HFFc6 (cell line): ENCODE results near the gene FHOD3. TPM values are rescaled to one million over a fixed set of nuclear protein-coding genes. Genes with fewer than 3 reads are reported as not detected.

ENCODE experiments used
- DNase-seq: peaks from one replicate; pipeline ENCODE4 v3.0.0-alpha.2; 2018
- H3K27ac Mint-ChIP-seq: 2 replicates; pipeline ENCODE4 v1.8.0; 2020; ENCODE audit warnings: mild to moderate bottlenecking, mixed read lengths
- H3K27me3 Mint-ChIP-seq: 2 replicates; pipeline ENCODE4 v1.8.0; 2021; ENCODE audit warnings: mild to moderate bottlenecking, moderate library complexity, mixed read lengths; ENCODE audit not compliant: insufficient read depth
- H3K36me3 Mint-ChIP-seq: 2 replicates; pipeline ENCODE4 v1.8.0; 2021; ENCODE audit warnings: low read depth, mixed read lengths
- H3K4me1 Mint-ChIP-seq: 2 replicates; pipeline ENCODE4 v1.8.0; 2020; ENCODE audit warnings: low read depth, mixed read lengths
- H3K4me3 Mint-ChIP-seq: 2 replicates; pipeline ENCODE4 v1.8.0; 2020; ENCODE audit warnings: mild to moderate bottlenecking, moderate library complexity, mixed read lengths
- H3K9me3 Mint-ChIP-seq: 2 replicates; pipeline ENCODE4 v1.8.0; 2020; ENCODE audit warnings: mild to moderate bottlenecking, mixed read lengths
- total RNA-seq, 6 experiments: library from RNA; stranded (reverse); fragmentation: NEBNext Ultra II Directional; extraction: Animal tissue kit (Norgen Biotek cat#: 25700); gene quantifications; 2 replicates in 1 of 6; 3 replicates in 5 of 6; pipeline ENCODE4 v1.2.3, GENCODE V29; 2021
- TF ChIP-seq, protein P1 (sequence below): fragments of 200-600 bp; sonication (generic); IDR thresholded peaks from 2 replicates; pipeline ENCODE4 v1.5.0; 2021; ENCODE audit warnings: antibody characterized with exemption, mild to moderate bottlenecking

The FHOD3 gene
- total RNA-seq, 6 experiments from 2014 or later, result 32.8 to 67.6 (median 61.4) TPM

GRCh38 chr18:36321658-36322407 lies 24.3 kb downstream of the FHOD3 start:
- TF ChIP-seq, protein P1, sequence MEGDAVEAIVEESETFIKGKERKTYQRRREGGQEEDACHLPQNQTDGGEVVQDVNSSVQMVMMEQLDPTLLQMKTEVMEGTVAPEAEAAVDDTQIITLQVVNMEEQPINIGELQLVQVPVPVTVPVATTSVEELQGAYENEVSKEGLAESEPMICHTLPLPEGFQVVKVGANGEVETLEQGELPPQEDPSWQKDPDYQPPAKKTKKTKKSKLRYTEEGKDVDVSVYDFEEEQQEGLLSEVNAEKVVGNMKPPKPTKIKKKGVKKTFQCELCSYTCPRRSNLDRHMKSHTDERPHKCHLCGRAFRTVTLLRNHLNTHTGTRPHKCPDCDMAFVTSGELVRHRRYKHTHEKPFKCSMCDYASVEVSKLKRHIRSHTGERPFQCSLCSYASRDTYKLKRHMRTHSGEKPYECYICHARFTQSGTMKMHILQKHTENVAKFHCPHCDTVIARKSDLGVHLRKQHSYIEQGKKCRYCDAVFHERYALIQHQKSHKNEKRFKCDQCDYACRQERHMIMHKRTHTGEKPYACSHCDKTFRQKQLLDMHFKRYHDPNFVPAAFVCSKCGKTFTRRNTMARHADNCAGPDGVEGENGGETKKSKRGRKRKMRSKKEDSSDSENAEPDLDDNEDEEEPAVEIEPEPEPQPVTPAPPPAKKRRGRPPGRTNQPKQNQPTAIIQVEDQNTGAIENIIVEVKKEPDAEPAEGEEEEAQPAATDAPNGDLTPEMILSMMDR, result no peak
- Mint-ChIP-seq H3K9me3 (peaks cover 22% of the 10 kb centered on the region), H3K4me3 (peak overlapping the region; percentile 24), H3K27me3 (no peaks in the 10 kb centered on the region), H3K27ac (peak overlapping the region; percentile 70), H3K4me1 (peaks cover 40% of the 10 kb centered on the region), H3K36me3 (peaks cover 26% of the 10 kb centered on the region)
- DNase-seq, result peak; percentile 48

DNA sequence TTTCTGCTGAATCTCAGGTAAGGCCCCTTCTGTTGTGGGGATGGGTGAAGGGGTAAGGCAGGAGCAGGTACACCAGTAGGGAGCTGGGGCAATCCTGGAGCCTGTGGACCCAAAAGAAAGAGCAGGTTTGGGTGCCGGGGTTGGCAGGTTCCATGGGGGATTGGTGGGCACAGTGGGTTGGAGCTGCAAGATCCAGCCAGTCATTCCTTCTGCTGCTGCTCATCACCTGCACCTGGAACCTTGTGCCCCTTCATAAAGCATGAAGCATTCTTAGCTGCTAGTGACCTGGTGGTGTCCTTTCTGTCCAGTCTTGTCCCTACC lies 24.9 kb downstream of the FHOD3 start:
- H3K27me3 Mint-ChIP-seq, result no peaks in the 10 kb centered on the region
- H3K36me3 Mint-ChIP-seq, result peaks cover 22% of the 10 kb centered on the region
- H3K4me3 Mint-ChIP-seq, result no peak overlapping the region
- TF ChIP-seq, protein P1, result no peak
- H3K27ac Mint-ChIP-seq, result no peak overlapping the region
- H3K4me1 Mint-ChIP-seq, result peaks cover 36% of the 10 kb centered on the region
- peaks cover 19% of the 10 kb centered on the region for H3K9me3 Mint-ChIP-seq
- DNase-seq, result no peak

- Mint-ChIP-seq H3K9me3 (peaks cover 16% of the 10 kb centered on the region), H3K27me3 (no peaks in the 10 kb centered on the region), H3K36me3 (peaks cover 19% of the 10 kb centered on the region), H3K4me1 (peaks cover 37% of the 10 kb centered on the region), H3K4me3 (no peak overlapping the region), H3K27ac (no peak overlapping the region)
- TF ChIP-seq, protein P1, result no peak
- DNase-seq, result no peak
These were observed 25.2 kb downstream of the FHOD3 start for GRCh38 chr18:36322734-36323133.

DNA sequence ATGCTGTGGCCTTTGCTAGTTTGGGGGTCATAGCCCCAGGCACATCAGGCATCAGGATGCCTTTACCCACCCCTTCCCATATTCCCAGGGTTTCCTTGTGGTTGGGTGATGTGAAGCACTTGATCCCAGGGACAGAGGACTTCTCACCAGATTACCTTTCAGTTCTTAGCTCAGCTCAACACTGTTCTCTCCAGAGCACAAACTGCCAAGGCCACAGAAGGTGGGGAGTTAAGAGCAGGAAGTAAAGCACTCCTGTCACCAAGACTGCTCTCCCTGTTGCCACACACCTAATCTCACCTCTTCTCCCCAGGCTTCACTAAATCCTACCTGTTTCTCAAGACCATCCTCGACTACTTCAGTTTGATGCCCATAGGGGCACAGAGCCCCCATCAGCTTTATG lies 25.9 kb downstream of the FHOD3 start:
- no peak overlapping the region for H3K27ac Mint-ChIP-seq
- H3K4me1 Mint-ChIP-seq, result peaks cover 44% of the 10 kb centered on the region
- no peaks in the 10 kb centered on the region for H3K27me3 Mint-ChIP-seq
- H3K4me3 Mint-ChIP-seq, result no peak overlapping the region
- H3K9me3 Mint-ChIP-seq, result peaks cover 9% of the 10 kb centered on the region
- H3K36me3 Mint-ChIP-seq, result peaks cover 19% of the 10 kb centered on the region
- no peak for DNase-seq
- TF ChIP-seq, protein P1, result no peak

DNA sequence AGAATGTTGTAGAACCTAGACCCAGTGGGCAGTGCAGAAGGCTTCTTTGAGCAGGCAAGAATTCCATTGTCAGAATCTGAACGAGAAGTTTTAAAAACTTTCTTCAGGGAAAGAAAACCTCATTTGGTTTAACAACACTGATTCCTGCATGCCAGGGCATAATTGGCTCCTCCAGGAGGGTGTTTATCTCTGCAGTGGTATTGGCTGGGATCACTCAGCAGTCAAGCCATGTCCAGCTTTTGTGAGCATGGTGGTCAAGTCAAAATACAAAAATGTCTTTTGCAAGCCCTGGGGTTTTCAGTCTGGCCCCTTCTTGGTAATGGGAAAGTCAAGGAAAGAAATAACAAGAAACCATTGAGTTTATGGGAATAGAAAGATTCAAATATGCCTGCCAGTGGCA lies 28.3 kb downstream of the FHOD3 start:
- no peaks in the 10 kb centered on the region for H3K9me3 Mint-ChIP-seq
- no peak overlapping the region for H3K27ac Mint-ChIP-seq
- DNase-seq, result no peak
- no peak overlapping the region for H3K4me3 Mint-ChIP-seq
- no peaks in the 10 kb centered on the region for H3K27me3 Mint-ChIP-seq
- H3K4me1 Mint-ChIP-seq, result peaks cover 67% of the 10 kb centered on the region
- TF ChIP-seq, protein P1, result no peak
- peaks cover 9% of the 10 kb centered on the region for H3K36me3 Mint-ChIP-seq
